VCaP (cell line): Measurements from ENCODE around the gene ACTN4.
"Not testable (repeated sequence)": the region's sequence is repeated elsewhere in the genome, so short reads cannot be mapped to it uniquely, and the experiment has no call there.

Experiments
- H3K27ac ChIP-seq: fragments of 450-650 bp; 2 replicates; pipeline ENCODE4 v1.5.1; 2017
- TF ChIP-seq, protein P1 (sequence below): fragments of 450-650 bp; conservative IDR thresholded peaks from 2 replicates; pipeline ENCODE4 v1.5.1; 2017; ENCODE audit warnings: mild to moderate bottlenecking, moderate library complexity

ACTN4 gene

DNA sequence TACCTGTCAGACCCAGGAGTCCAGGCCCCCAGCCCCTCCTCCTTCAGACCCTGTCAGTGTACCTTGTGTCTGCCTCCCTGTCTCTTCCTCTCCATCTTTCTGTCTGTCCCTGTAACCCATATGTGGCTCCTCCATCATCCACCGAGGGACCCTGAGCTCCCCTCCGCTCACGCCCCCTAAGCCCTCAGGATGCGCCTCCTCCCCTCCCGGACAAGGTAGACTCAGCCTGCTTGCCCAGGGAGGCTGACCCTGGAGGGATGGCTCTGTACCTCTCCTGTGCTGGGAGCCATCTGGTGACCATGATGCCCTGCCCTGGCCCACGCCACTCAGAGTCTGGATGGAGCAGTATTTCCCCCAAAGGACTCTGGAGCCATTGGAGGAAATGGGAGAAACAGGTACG is 97.9 kb downstream of the ACTN4 start:
- TF ChIP-seq, protein P1, sequence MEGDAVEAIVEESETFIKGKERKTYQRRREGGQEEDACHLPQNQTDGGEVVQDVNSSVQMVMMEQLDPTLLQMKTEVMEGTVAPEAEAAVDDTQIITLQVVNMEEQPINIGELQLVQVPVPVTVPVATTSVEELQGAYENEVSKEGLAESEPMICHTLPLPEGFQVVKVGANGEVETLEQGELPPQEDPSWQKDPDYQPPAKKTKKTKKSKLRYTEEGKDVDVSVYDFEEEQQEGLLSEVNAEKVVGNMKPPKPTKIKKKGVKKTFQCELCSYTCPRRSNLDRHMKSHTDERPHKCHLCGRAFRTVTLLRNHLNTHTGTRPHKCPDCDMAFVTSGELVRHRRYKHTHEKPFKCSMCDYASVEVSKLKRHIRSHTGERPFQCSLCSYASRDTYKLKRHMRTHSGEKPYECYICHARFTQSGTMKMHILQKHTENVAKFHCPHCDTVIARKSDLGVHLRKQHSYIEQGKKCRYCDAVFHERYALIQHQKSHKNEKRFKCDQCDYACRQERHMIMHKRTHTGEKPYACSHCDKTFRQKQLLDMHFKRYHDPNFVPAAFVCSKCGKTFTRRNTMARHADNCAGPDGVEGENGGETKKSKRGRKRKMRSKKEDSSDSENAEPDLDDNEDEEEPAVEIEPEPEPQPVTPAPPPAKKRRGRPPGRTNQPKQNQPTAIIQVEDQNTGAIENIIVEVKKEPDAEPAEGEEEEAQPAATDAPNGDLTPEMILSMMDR: no peak
- no peak overlapping the region for H3K27ac ChIP-seq

DNA sequence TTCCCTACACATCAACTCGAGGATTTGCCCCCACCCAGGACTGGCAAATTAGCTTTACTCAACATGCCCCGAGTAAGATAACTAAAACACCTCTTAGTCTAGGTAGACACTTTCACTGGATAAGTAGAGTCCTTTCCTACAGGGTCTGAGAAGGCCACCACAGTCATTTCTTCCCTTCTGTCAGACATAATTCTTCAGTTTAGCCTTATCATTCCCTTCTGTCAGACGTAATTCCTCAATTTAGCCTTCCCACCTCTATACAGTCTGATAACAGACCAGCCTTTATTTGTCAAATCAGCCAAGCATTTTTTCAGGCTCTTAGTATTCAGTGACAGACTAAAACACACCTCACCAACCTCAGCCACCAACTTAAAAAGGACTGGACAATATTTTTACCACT is 106.3 kb downstream of the ACTN4 start:
- H3K27ac ChIP-seq: peak overlapping the region; percentile 66

- H3K27ac ChIP-seq: peak overlapping the region; percentile 66
Observed at GRCh38 chr19:38754196-38754595, 106.7 kb downstream of the ACTN4 start.

DNA sequence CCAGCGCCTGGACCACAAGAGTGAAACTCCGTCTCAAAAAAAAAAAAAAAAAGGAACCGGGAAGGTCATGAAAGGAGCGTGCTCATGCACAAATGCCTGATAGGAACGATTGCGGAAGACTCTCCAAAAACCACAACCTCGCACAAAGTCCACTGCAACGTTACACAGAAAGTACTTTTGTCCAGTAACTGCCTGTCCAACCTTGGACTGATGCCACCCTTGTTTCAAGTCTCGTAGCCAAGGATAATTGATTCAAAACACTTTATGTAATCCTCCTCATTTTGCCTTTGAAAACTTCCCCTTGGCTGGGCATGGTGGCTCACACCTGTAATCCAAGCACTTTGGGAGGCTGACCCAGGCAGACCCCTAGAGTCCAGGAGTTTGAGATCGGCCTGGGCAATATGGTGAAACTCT is 112.1 kb downstream of the ACTN4 start:
- TF ChIP-seq, protein P1: no peak
- no peak overlapping the region for H3K27ac ChIP-seq

DNA sequence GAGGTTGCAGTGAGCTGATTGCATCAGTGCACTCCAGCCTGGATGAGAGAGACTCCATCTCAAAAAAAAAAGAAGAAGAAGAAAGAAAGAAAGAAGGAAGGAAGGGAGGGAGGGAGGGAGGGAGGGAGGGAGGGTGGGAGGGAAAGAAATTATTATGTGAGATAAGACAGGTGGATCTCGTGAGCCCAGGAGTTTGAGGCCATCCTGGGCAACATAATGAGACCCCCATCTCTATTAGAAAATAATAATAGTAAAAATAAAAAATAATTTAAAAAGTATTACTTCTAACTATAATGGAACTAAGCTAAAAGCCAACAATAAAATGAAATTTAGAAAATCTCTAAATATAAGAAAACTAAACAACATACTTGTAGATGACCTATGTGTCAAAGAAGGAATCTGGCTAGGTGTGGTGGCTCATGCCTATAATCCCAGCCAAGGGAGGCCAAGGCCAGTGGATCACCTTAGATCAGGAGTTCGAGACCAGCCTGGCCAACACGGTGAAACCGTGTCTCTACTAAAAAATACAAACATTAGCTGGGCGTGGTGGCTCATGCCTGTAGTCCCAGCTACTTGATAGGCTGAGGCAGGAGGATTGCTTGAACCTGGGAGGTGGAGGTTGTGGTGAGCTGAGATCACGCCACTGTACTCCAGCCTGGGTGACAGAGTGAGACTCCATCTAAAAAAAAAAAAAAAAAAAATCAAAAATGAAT is 113.5 kb downstream of the ACTN4 start:
- H3K27ac ChIP-seq: not testable (repeated sequence)

GRCh38 chr19:38761884-38762389 is 114.5 kb downstream of the ACTN4 start:
- not testable (repeated sequence) for H3K27ac ChIP-seq

- TF ChIP-seq, protein P1: no peak
- no peak overlapping the region for H3K27ac ChIP-seq
Observed at GRCh38 chr19:38763795-38764220, 116.4 kb downstream of the ACTN4 start.

DNA sequence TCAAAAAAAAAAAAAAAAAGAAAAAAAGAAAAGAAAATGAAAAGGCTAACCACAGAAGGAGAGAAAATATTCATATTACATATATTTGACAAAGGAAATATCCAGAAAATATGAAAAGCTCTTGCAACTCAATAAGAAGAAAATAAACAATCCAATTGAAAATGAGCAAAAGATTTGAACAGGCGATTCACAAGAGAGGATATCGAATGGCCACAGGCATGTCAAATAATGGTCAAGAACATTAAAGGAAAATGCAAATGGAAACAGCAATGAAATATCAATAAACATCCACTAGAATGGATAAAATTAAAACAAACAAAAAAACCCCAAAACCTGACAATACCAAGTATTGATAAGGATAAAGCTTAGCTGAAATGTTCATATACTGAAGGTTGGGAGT is 117.8 kb downstream of the ACTN4 start:
- TF ChIP-seq, protein P1: no peak
- no peak overlapping the region for H3K27ac ChIP-seq

DNA sequence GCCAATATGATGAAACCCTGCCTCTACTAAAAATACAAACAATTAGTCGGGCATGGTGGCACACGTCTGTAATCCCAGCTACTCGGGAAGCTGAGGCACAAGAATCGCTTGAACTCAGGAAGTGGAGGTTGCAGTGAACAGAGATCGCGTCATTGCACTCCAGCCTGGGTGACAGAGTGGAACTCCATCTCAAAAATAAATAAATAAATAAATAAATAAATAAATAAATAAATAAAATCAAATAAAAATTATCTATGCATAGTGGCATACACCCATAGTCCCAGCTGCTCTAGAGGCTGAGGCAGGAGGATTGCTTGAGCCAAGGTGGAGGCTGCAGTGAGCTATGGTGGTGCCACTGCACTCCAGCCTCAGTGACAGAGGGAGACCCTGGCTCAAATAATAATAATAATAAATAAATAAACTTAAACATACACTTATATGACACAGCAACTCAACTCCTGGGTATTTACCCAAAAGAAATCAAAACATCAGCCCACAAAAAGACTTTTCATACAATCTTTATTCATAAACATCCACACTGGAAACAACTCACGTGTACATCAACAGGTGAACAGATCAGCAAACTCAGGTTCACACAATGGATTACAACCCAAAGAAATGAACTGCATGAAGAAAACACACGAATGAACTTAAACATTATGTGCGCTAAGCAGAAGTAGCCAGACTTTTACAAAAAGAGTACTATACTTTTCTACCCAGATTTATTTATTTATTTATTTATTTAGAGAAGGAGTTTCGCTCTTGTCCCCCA is 119.0 kb downstream of the ACTN4 start:
- TF ChIP-seq, protein P1: no peak
- H3K27ac ChIP-seq: no peak overlapping the region
